Bronchial epithelial cell (primary cell): ENCODE data around the gene E4F1. TPM values are rescaled to one million over a fixed set of nuclear protein-coding genes. Genes with fewer than 3 reads are reported as not detected.

Source experiments
- DNase-seq: peaks from one replicate; pipeline ENCODE4 v3.0.0-alpha.2; 2010; ENCODE audit warnings: low read depth
- FAIRE-seq: peaks from 2 replicates; lab custom pipeline; 2011; peaks lifted over from hg19 to GRCh38; lab: Jason Lieb, UNC
- H3K27me3 ChIP-seq: 2 replicates; pipeline ENCODE4 v1.5.1; 2011; ENCODE audit warnings: low read length; ENCODE audit not compliant: control insufficient read depth, insufficient read depth
- H3K36me3 ChIP-seq: 2 replicates; pipeline ENCODE4 v1.5.1; 2011; ENCODE audit warnings: low read length; ENCODE audit not compliant: control insufficient read depth, insufficient read depth
- H3K4me3 ChIP-seq: 2 replicates; pipeline ENCODE4 v1.5.1; 2011; ENCODE audit warnings: mild to moderate bottlenecking, low read depth, low read length, control low read depth
- CTCF ChIP-seq: IDR thresholded peaks from 2 replicates; pipeline ENCODE4 v1.5.1; 2011; ENCODE audit warnings: mild to moderate bottlenecking, moderate library complexity, low read length, control low read depth, inconsistent platforms; ENCODE audit not compliant: insufficient read depth, severe bottlenecking
- total RNA-seq: library from RNA; depleted of rRNA; stranded (reverse); fragments of >200 nt; gene quantifications from 2 replicates; pipeline ENCODE4 v1.2.1, GENCODE V29; 2014

Gene E4F1
- total RNA-seq, 1 donor from 2014 or later = 26.6 TPM

GRCh38 chr16:2184962-2185361 is 38.4 kb upstream of the E4F1 start:
- no peak for DNase-seq
- H3K4me3 ChIP-seq = no peak overlapping the region
- H3K36me3 ChIP-seq = no peaks in the 10 kb centered on the region
- H3K27me3 ChIP-seq = no peaks in the 10 kb centered on the region
- FAIRE-seq = no peak
- no peak for TF ChIP-seq CTCF

GRCh38 chr16:2186064-2186463 is 37.3 kb upstream of the E4F1 start:
- no peak for TF ChIP-seq CTCF
- DNase-seq (no peak), FAIRE-seq (no peak)
- Histone ChIP-seq H3K36me3 (no peaks in the 10 kb centered on the region), H3K27me3 (no peaks in the 10 kb centered on the region), H3K4me3 (no peak overlapping the region)

GRCh38 chr16:2186505-2186904 is 36.9 kb upstream of the E4F1 start:
- no peak for TF ChIP-seq CTCF
- no peak for FAIRE-seq

GRCh38 chr16:2187212-2187611 is 36.2 kb upstream of the E4F1 start:
- TF ChIP-seq CTCF = no peak
- Histone ChIP-seq H3K4me3 (no peak overlapping the region), H3K36me3 (no peaks in the 10 kb centered on the region), H3K27me3 (no peaks in the 10 kb centered on the region)
- FAIRE-seq (no peak), DNase-seq (no peak)

More at GRCh38 chr16:2186505-2186904, 36.9 kb upstream of the E4F1 start:
- Histone ChIP-seq H3K27me3 (no peaks in the 10 kb centered on the region), H3K36me3 (no peaks in the 10 kb centered on the region), H3K4me3 (no peak overlapping the region)
- DNase-seq = no peak

- no peak for DNase-seq
- no peak for FAIRE-seq
- TF ChIP-seq CTCF = no peak
These were observed 35.0 kb upstream of the E4F1 start for GRCh38 chr16:2188395-2188794.

GRCh38 chr16:2189252-2189893 is 34.0 kb upstream of the E4F1 start:
- TF ChIP-seq CTCF = no peak
- no peak for FAIRE-seq
- H3K27me3 ChIP-seq = no peaks in the 10 kb centered on the region
- DNase-seq = no peak
- H3K36me3 ChIP-seq = no peaks in the 10 kb centered on the region
- no peak overlapping the region for H3K4me3 ChIP-seq

More at GRCh38 chr16:2188395-2188794, 35.0 kb upstream of the E4F1 start:
- Histone ChIP-seq H3K4me3 (no peak overlapping the region), H3K27me3 (no peaks in the 10 kb centered on the region), H3K36me3 (no peaks in the 10 kb centered on the region)
